Measurements from ENCODE around the gene NOL4L. TPM values are rescaled to one million over a fixed set of nuclear protein-coding genes. Genes with fewer than 3 reads are reported as not detected.
A peak's percentile ranks its signal among the peaks of the same experiment; 100 is the strongest.

The NOL4L gene
- total and polyA plus RNA-seq, 9 donors, result 10.4 to 20.0 (median 16.1) TPM

DNA sequence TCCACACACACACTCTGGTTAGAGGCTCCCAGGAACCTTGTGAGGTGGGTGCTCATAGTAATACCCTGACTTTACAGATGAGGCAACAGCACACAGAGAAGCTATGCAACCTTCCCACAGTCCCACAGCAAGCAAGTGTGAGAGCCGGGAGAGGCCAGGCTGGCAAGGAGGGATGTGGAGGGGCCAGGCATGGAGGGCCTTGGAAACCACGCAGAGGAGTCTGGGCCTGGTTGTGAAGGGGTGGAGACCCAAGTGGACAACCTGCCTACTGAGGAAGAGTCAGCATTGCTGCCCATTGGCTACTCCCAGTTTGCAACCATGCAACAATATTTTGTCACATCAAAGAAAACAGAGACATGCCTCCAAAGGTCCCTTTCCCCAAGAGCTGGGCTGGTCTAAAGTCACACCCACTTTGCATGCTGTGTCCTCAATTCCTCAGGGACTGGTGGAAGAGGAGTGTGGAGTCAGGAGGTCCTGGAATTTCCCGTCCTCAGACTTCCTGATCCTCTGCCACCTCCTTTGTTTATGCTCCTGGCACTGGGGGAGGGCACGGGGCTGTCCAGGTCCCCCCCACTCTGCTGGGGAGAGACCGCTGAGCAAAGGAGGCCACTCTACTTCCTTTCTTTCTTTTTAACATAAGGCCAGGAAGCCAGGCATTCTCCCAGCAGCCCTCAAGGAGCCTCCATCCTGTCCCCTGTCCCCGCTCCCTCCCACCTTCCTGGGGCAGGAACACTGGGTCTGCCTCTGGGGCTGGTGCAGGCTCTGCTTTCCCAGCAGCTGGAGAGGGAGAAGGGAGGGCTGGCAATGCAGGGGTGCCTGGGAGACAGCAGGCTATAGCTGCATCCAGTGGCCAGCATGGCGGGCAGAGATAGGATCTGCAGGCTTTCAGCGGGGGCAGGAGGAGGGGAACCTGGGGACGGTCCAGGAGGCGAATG, 68.3 kb downstream of the NOL4L start:
- DNase-seq, result no peak
- no peaks in the 10 kb centered on the region for H3K27me3 ChIP-seq (ENCODE audit: control insufficient read depth, insufficient read depth, low read length)
- peak overlapping the region; percentile 25 for H3K27ac ChIP-seq (ENCODE audit: low read length)
- H3K4me3 ChIP-seq (ENCODE audit: low read length), result no peak overlapping the region
- no peaks in the 10 kb centered on the region for H3K36me3 ChIP-seq (ENCODE audit: control insufficient read depth, insufficient read depth, low read length)
- 53% methylated on average over 2 of the region's 10 CpGs for WGBS (ENCODE audit: insufficient coverage)
- H3K9me3 ChIP-seq (replicated peaks; ENCODE audit: control insufficient read depth, low read depth, low read length), result no peaks in the 10 kb centered on the region
- H3K4me1 ChIP-seq (ENCODE audit: control insufficient read depth, insufficient read depth, low read length), result peaks cover 41% of the 10 kb centered on the region

GRCh38 chr20:32515631-32516101, 69.5 kb downstream of the NOL4L start:
- DNase-seq, result no peak
- Histone ChIP-seq H3K4me1 (ENCODE audit: control insufficient read depth, insufficient read depth, low read length) (peaks cover 39% of the 10 kb centered on the region), H3K27me3 (ENCODE audit: control insufficient read depth, insufficient read depth, low read length) (no peaks in the 10 kb centered on the region), H3K27ac (ENCODE audit: low read length) (no peak overlapping the region), H3K36me3 (ENCODE audit: control insufficient read depth, insufficient read depth, low read length) (no peaks in the 10 kb centered on the region), H3K4me3 (ENCODE audit: low read length) (no peak overlapping the region), H3K9me3 (replicated peaks; ENCODE audit: control insufficient read depth, low read depth, low read length) (no peaks in the 10 kb centered on the region)
- 75% methylated on average over 5 of the region's 10 CpGs for WGBS (ENCODE audit: insufficient coverage)

DNA sequence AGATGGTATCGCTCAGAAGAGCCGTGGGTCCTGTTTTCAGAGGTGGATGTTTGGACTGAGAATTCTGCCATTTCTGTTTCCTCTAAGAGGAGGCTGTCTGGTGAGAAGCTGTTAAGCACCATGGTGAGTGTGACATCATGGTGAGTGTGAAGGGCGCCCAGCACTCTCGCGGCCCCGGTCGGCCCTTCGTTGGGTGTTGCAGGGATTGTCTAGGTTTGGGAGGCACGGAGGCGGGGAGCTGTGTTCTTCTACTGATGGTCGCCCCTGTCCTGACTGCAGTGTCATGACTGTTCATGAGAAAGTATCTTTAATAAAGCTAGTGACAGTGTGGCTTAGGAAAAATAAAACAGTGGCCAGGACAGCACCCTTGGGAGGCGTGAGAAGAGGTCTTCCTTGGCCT, 70.4 kb downstream of the NOL4L start:
- H3K4me1 ChIP-seq (ENCODE audit: control insufficient read depth, insufficient read depth, low read length), result peaks cover 42% of the 10 kb centered on the region
- DNase-seq, result no peak
- H3K27me3 ChIP-seq (ENCODE audit: control insufficient read depth, insufficient read depth, low read length), result no peaks in the 10 kb centered on the region
- H3K9me3 ChIP-seq (replicated peaks; ENCODE audit: control insufficient read depth, low read depth, low read length), result no peaks in the 10 kb centered on the region
- no peak overlapping the region for H3K27ac ChIP-seq (ENCODE audit: low read length)
- no peak overlapping the region for H3K4me3 ChIP-seq (ENCODE audit: low read length)
- 78% methylated on average over 11 of the region's 12 CpGs for WGBS (ENCODE audit: insufficient coverage)
- no peaks in the 10 kb centered on the region for H3K36me3 ChIP-seq (ENCODE audit: control insufficient read depth, insufficient read depth, low read length)

DNA sequence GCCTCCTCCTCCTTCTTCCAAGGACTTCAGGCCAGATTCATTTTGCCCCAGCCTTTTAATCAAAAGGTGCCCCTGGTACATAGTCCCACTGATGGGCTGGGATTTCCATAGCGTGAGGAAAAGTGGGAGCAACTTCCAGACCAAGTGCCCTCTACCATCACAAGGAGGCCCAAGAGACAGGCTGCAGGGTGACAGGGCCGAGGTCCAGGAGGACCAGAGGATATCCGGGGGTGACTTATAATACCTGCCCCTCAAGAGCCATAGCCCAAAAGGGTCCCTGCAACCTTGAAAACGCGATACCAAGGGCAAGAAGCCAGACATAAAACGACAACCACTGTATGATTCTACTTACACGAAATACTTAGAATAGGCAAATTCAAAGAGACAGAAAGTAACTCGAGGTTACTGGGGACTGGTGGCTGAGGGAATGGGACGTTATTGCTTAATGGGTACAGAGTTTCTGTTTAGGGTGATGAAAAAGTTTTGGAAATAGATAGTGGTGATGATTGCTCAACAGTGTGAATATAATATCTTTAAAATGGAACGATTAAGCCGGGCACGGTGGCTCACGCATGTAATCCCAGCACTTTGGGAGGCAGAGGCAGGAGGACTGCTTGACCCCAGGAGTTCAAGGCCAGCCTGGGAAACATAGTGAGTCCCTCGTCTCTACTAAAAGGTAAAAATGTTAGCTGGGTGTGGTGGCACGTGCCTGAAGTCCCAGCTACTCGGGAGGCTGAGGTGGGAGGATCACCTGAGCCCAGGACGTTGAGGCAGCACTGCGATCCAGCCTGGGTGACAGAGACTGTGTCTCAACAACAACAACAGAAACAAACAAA, 71.9 kb downstream of the NOL4L start:
- Histone ChIP-seq H3K27ac (ENCODE audit: low read length) (no peak overlapping the region), H3K36me3 (ENCODE audit: control insufficient read depth, insufficient read depth, low read length) (no peaks in the 10 kb centered on the region), H3K27me3 (ENCODE audit: control insufficient read depth, insufficient read depth, low read length) (no peaks in the 10 kb centered on the region), H3K9me3 (replicated peaks; ENCODE audit: control insufficient read depth, low read depth, low read length) (no peaks in the 10 kb centered on the region), H3K4me3 (ENCODE audit: low read length) (no peak overlapping the region), H3K4me1 (ENCODE audit: control insufficient read depth, insufficient read depth, low read length) (peaks cover 34% of the 10 kb centered on the region)
- WGBS (ENCODE audit: insufficient coverage), result 85% methylated on average over 7 of the region's 18 CpGs
- no peak for DNase-seq

- H3K9me3 ChIP-seq (replicated peaks; ENCODE audit: control insufficient read depth, low read depth, low read length), result no peaks in the 10 kb centered on the region
- H3K4me3 ChIP-seq (ENCODE audit: low read length), result no peak overlapping the region
- no peak for DNase-seq
- H3K36me3 ChIP-seq (ENCODE audit: control insufficient read depth, insufficient read depth, low read length), result no peaks in the 10 kb centered on the region
- no peaks in the 10 kb centered on the region for H3K27me3 ChIP-seq (ENCODE audit: control insufficient read depth, insufficient read depth, low read length)
- no peak overlapping the region for H3K27ac ChIP-seq (ENCODE audit: low read length)
- WGBS (ENCODE audit: insufficient coverage), result 76% methylated on average over 3 of the region's 3 CpGs
- H3K4me1 ChIP-seq (ENCODE audit: control insufficient read depth, insufficient read depth, low read length), result peaks cover 22% of the 10 kb centered on the region
Measured at GRCh38 chr20:32512047-32512385, 73.1 kb downstream of the NOL4L start.

DNA sequence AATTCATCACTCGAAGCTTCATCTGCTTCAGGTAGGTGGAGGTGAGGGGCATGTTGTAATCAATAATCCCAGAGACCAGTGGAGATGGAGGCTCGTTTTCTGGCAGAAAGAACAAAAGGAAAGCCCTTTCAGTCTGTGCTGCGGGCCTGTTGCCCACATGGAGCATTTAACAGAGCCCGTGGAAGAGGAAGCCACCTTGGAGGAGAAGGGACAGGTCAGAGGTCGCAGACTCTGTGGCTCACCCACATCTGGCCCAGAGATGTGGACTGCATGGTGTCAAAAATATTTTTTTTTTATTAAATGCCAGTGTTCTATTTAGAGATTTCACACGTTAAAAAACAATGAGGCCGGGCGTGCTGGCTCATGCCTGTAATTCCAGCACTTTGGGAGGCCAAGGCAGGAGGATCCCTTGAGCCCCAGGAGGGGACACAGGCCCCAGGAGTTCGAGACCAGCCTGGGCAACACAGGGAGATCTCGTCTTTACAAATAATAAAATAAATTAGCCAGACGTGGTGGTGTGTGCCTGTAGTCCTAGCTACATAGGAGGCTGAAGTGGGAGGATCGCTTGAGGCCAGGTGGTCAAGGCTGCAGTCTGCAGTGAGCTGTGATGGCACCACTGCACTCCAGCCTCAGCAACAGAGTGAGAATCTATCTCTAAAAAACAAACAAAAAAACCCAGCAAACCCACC, 73.6 kb downstream of the NOL4L start:
- no peaks in the 10 kb centered on the region for H3K9me3 ChIP-seq (replicated peaks; ENCODE audit: control insufficient read depth, low read depth, low read length)
- peak overlapping the region; percentile 20 for H3K27ac ChIP-seq (ENCODE audit: low read length)
- no peaks in the 10 kb centered on the region for H3K27me3 ChIP-seq (ENCODE audit: control insufficient read depth, insufficient read depth, low read length)
- peaks cover 18% of the 10 kb centered on the region for H3K4me1 ChIP-seq (ENCODE audit: control insufficient read depth, insufficient read depth, low read length)
- no peak for DNase-seq
- no peaks in the 10 kb centered on the region for H3K36me3 ChIP-seq (ENCODE audit: control insufficient read depth, insufficient read depth, low read length)
- 38% methylated on average over 4 of the region's 12 CpGs for WGBS (ENCODE audit: insufficient coverage)
- H3K4me3 ChIP-seq (ENCODE audit: low read length), result no peak overlapping the region

DNA sequence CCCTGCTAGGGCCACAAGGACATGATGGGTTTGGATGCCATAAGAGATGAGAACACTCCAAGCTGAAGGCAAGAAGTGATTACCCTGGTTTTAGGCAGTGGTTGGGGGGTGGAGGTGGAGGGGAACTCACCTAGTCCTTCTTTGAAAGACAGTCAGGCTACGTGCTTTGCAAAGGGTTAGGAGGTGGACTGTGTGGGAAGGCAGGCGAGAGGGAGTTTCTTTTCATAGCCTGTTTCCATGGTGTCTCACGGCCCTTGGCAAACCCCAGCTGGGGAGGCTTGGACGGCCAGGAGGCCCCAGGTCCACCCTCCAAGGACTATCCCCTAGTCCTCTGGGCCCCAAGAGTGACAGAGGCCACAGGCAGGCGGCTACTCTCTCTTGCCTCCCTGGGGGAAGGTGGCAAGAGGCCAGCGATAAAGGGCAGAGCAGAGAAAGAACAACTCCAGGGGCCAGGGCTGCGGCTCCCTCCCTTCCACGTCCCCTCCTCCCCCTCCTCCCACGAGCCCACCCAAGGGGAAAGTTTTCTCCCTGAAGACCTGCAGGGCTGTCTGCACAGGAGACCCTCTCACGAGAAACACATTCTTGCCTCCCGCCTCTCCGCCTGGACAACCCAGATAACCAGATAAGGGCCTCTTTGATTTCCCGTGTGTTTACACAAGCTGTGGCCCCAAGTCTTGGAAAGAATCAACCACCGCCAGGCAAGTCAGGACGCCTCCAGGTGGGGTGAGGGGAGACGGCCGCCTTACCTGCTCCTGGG, 74.4 kb downstream of the NOL4L start:
- Histone ChIP-seq H3K9me3 (replicated peaks; ENCODE audit: control insufficient read depth, low read depth, low read length) (no peaks in the 10 kb centered on the region), H3K27ac (ENCODE audit: low read length) (peak overlapping the region; percentile 20), H3K36me3 (ENCODE audit: control insufficient read depth, insufficient read depth, low read length) (no peaks in the 10 kb centered on the region), H3K4me3 (ENCODE audit: low read length) (no peak overlapping the region), H3K27me3 (ENCODE audit: control insufficient read depth, insufficient read depth, low read length) (no peaks in the 10 kb centered on the region), H3K4me1 (ENCODE audit: control insufficient read depth, insufficient read depth, low read length) (peaks cover 15% of the 10 kb centered on the region)
- 52% methylated on average over 12 of the region's 17 CpGs for WGBS (ENCODE audit: insufficient coverage)
- DNase-seq, result no peak

DNA sequence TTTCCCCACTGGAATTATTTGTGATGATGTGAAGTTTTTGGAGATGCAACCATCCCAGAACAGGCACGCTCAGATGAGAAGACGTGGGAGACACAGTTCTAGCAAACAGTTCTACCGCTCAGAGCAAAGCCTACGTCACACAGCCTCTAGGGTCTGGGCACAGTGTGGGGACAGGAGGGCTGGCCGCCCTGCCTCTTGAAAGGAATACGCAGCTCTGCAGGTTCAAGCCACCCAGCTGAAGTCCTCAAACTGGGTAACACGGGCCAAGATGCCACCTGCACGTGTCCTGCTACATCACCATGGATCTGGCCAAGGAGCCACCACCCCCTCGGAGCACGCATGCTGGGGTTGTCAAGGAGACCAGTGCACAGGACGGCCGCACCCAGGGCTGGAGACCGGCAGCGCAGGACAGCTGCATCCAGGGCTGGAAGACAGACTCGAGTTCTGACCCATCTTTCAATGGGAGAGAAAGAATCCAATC, 75.0 kb downstream of the NOL4L start:
- H3K9me3 ChIP-seq (replicated peaks; ENCODE audit: control insufficient read depth, low read depth, low read length), result no peaks in the 10 kb centered on the region
- H3K4me1 ChIP-seq (ENCODE audit: control insufficient read depth, insufficient read depth, low read length), result peaks cover 15% of the 10 kb centered on the region
- H3K27ac ChIP-seq (ENCODE audit: low read length), result no peak overlapping the region
- H3K36me3 ChIP-seq (ENCODE audit: control insufficient read depth, insufficient read depth, low read length), result no peaks in the 10 kb centered on the region
- H3K4me3 ChIP-seq (ENCODE audit: low read length), result no peak overlapping the region
- H3K27me3 ChIP-seq (ENCODE audit: control insufficient read depth, insufficient read depth, low read length), result no peaks in the 10 kb centered on the region
- 76% methylated on average over 15 of the region's 15 CpGs for WGBS (ENCODE audit: insufficient coverage)
- DNase-seq, result peak; percentile 41

DNA sequence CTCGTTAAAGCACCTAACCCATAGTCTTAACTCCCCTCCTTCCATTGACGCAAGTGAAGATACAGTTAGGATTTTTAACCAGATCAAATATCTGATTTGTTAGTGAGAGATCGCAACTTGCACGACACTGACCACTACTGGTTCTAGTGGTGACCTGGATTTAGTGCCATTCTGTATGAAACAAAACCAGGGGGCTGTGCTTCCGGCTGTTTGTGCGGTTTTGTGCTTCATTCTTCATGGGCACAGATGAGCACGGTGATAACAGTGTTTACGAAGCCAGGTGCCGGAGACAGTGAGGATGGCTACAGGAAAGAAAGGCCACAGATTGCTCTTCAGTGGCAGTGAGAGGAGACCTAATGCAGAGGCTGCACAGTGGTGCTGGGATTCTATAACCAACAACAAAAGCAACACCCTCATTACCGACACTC, 75.5 kb downstream of the NOL4L start:
- H3K4me1 ChIP-seq (ENCODE audit: control insufficient read depth, insufficient read depth, low read length), result peaks cover 15% of the 10 kb centered on the region
- H3K27me3 ChIP-seq (ENCODE audit: control insufficient read depth, insufficient read depth, low read length), result no peaks in the 10 kb centered on the region
- DNase-seq, result no peak
- no peaks in the 10 kb centered on the region for H3K36me3 ChIP-seq (ENCODE audit: control insufficient read depth, insufficient read depth, low read length)
- H3K4me3 ChIP-seq (ENCODE audit: low read length), result no peak overlapping the region
- no peak overlapping the region for H3K27ac ChIP-seq (ENCODE audit: low read length)
- WGBS (ENCODE audit: insufficient coverage), result 45% methylated on average over 4 of the region's 10 CpGs
- no peaks in the 10 kb centered on the region for H3K9me3 ChIP-seq (replicated peaks; ENCODE audit: control insufficient read depth, low read depth, low read length)
